GM20000 (cell line): ENCODE results near the gene CHI3L2.

ENCODE experiments used
- DNase-seq: peaks from one replicate; pipeline ENCODE4 v3.0.0; 2012; ENCODE audit warnings: low spot score
- TF ChIP-seq, protein P1 (sequence below): IDR thresholded peaks from 2 replicates; pipeline ENCODE4 v1.5.1; 2012; ENCODE audit warnings: mild to moderate bottlenecking, control low read depth; ENCODE audit errors: extremely low read depth, missing control alignments

CHI3L2 gene

DNA sequence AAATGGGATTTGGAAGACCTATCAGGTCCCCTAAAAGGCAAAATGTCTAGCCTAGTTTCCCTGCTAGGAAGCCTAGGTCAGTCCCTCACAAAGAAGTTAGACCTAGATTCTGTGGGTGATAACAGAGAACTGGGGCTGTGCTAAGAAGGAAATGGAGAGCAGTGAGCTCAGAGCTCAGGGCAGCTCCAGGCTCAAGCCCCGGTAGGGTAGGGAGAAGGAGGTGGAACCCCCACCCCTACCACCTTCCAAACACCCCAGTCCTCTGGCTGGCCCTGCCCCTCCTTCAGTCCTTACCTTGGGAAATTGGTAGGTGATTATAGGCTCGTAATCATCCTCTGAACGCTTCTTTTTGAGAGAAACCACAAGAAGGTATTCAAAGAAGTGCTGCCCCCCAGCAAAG is 28.2 kb upstream of the CHI3L2 start:
- TF ChIP-seq, protein P1, sequence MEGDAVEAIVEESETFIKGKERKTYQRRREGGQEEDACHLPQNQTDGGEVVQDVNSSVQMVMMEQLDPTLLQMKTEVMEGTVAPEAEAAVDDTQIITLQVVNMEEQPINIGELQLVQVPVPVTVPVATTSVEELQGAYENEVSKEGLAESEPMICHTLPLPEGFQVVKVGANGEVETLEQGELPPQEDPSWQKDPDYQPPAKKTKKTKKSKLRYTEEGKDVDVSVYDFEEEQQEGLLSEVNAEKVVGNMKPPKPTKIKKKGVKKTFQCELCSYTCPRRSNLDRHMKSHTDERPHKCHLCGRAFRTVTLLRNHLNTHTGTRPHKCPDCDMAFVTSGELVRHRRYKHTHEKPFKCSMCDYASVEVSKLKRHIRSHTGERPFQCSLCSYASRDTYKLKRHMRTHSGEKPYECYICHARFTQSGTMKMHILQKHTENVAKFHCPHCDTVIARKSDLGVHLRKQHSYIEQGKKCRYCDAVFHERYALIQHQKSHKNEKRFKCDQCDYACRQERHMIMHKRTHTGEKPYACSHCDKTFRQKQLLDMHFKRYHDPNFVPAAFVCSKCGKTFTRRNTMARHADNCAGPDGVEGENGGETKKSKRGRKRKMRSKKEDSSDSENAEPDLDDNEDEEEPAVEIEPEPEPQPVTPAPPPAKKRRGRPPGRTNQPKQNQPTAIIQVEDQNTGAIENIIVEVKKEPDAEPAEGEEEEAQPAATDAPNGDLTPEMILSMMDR = no peak
- no peak for DNase-seq

DNA sequence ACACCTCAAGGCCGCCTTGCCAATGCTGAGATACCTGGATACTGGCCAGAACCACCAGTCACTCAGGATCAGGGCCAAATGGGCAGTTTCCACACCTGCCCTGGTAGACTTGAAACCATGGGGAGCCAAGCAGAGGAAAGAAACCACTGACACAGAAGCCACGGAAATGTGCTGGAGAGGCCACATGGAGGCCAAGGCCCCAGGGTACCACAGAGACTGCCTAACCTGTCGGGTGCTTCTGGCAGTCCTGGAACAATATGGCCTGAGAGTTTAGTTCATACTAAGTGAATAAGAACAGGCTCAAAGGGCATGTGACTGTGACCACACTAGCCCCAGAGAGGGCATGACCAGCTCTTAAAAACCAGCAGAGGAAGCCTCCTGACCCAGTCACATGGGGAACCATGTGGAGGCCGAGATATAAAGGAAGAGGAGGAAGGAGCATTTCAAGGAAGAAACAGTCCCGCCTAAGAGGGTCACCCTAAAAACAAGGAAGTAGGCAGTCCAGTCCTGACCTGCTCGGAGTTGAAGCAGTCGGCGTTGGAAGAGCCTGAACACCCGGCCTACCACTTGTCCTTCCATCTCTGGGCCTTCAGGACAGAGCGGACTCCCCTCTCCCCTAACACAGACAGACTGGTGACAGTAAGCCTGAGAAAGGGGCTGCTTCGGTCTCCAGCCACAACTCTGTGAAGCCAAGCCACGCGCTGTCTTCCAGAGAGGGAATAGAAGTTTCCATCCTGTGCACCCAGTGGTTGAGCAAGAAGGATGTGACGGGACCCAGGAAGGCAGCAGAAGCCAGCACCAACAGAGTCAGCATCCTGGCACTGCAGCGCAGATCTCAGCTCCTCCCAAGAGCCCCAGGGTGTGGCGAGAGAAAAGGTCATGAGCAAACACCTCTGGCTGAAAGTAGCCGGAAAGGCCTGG is 27.4 kb upstream of the CHI3L2 start, which contains the start of gene DENND2D:
DENND2D (minus strand) TSS at position 766 of the 921 bp plus-strand sequence; CDS start at position 579, 187 bp downstream.
- DNase-seq = no peak
- TF ChIP-seq, protein P1 = no peak

DNA sequence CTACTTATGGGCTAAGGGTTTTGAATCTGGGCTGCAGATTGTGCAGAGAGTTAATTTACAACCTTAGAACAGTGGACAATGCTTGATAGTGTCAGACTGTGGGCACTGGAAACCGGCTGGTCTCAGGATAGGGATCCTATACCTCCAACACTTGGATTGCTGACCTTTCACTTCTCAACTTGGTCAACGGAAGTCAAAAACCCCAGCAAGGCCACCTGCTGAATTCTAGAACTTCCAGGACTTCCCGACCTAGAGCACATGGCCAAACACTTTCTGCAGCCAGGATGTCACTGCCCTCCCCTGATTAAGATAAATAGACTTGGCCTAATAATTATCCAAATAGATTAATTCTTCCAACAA is 26.7 kb upstream of the CHI3L2 start:
- DNase-seq = no peak
- TF ChIP-seq, protein P1 = no peak

DNA sequence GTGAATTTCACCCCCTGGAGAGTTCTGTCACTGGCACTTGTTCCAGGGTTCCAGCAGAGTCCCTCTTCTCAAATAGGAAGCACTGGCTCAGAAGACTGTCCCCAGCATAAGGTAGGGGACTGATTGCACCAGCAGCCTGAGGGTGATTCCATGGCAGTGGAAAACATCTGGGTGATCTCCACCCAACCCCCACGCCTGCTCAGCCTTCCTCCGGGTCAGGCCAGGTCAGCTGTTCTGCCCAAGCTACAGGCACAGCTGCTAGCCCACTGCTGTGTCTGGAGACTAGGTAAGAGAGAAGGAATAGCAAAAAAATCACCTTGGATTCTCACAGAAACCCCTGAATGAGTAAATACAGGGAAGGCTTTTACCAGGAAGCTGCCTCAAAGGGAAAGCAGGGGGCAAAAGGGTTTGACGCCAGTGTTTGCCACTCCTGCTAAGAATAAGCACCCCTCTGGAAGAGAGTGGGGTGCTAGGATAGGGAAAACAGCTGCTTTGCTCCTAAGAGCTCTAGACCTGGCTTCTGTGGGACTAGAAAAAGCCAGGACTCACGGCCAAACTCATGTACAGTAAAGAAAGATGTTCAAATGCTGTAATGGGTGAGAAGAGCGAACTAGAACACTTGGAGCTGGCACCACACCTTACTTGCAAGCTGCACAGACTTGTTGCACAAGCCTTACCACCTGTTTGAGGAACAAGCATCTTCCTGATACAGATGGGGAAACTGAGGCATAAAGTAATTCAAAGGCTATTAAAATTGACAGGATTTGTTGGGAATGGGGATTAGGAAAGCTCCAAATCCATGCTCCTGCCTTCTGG is 26.0 kb upstream of the CHI3L2 start:
- no peak for DNase-seq
- TF ChIP-seq, protein P1 = no peak

DNA sequence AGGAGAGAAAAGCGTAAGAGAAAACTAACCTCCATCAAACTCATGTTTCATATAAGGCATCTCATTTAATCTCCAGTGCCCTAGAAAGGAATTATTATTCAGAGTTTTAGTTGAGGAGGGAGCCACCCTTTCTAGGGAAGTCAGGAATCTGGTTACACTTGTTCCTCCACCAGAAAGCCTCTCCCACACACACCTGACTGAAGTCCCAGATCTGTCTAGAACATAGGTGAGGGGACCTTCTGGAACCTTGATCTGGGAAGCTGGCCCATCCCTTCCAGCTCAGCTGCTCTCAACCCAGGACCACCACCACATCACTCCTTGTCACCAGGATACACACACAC is 25.2 kb upstream of the CHI3L2 start:
- TF ChIP-seq, protein P1 = no peak
- DNase-seq = no peak

DNA sequence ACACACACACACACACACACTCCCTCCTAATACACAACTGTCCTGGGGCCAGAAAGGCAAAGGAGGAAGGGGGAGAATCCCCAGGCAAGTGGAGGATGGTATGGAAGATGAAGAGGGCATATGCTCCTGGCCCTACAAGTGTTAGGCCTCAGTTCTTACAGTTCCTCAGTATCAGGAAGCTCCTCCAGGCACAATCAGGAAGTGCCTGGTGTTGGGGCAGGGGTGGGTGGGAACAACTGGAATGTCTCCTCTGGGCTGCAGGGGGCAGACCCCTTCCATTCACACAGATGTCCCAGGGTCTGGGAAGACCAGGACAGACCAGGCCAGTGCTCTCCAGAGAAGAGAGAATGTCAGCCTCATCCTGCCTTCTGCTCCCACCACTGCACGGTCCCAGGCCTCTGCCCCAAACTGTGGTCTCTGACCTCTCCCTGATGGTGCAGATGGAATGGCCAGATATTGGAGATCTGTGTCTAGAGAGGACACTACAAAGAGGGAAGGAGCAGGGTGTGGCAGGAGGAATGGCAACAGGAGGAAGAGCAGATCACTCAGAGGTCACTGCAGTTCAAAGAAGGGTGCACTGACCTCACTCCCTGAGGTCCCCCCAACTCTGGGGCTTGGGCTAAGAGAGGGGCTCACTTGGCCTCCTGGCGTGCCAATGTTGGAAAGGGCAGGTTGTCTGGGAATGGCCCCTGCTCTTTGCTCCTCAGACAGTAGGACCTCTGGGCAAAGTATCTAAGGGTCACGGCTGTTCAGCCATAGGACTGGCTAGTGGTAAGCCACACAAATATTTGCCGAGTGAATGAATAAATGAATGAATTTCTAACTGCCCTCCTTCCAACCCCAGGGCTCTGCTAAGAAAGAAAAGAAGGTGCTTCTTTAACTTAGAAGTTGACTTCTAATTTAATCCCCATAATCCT is 24.5 kb upstream of the CHI3L2 start:
- TF ChIP-seq, protein P1 = no peak
- no peak for DNase-seq
